Measurements from ENCODE around the gene MAP4K4. TPM values are rescaled to one million over a fixed set of nuclear protein-coding genes. Genes with fewer than 3 reads are reported as not detected.

Gene MAP4K4
- total and polyA plus RNA-seq, 8 donors = 80.2 to 143 (median 129) TPM

- Histone ChIP-seq H3K4me3 (no peak overlapping the region), H3K27ac (no peak overlapping the region), H3K4me1 (peaks cover 0 to 10% of the 10 kb centered on the region in 2 donors), H3K36me3 (peaks cover 0 to 86% of the 10 kb centered on the region in 2 donors), H3K27me3 (no peaks in the 10 kb centered on the region), H3K9me3 (no peaks in the 10 kb centered on the region)
- ATAC-seq (no peak), DNase-seq (no peak)
- no peak for TF ChIP-seq CTCF (IDR thresholded peaks at IDR 0.05)
- intact Hi-C loops (cut with DNase I) = no loop called here
These were observed 145.0 kb downstream of the MAP4K4 start for GRCh38 chr2:101842471-101842870.

- TF ChIP-seq CTCF (IDR thresholded peaks at IDR 0.05) = no peak
- Histone ChIP-seq H3K4me3 (no peak overlapping the region), H3K36me3 (peaks cover 0 to 88% of the 10 kb centered on the region in 2 donors), H3K4me1 (peaks cover 0 to 10% of the 10 kb centered on the region in 2 donors), H3K27ac (no peak overlapping the region), H3K27me3 (no peaks in the 10 kb centered on the region), H3K9me3 (no peaks in the 10 kb centered on the region)
- DNase-seq (no peak), ATAC-seq (no peak)
- intact Hi-C loops (cut with DNase I) = no loop called here
These were observed 145.5 kb downstream of the MAP4K4 start for GRCh38 chr2:101843048-101843447.

DNA sequence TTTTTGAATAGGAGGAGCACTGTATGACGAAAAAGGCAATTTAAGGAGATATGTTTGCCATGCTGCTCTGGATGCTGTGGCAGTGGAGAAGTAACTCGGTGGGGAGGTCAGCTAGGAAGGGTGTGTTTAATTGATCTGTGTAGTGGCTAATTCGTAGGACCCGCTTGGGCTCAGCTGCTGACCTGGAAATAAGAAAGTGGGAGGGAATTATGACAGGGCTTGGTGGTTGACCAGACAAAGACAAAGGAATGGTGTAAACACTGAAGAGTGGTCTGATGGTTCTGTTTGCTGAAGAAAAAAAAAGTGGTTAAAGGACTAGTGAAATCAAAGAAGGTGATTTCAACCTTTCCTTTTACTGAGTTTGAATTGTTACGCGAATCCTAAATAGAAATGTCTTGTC, 146.0 kb downstream of the MAP4K4 start:
- H3K4me3 ChIP-seq = no peak overlapping the region
- intact Hi-C loops (cut with DNase I) = no loop called here
- no peaks in the 10 kb centered on the region for H3K27me3 ChIP-seq
- DNase-seq (no peak), ATAC-seq (no peak)
- no peaks in the 10 kb centered on the region for H3K9me3 ChIP-seq
- H3K27ac ChIP-seq = no peak overlapping the region
- H3K36me3 ChIP-seq = peaks cover 0 to 88% of the 10 kb centered on the region in 2 donors
- TF ChIP-seq CTCF (IDR thresholded peaks at IDR 0.05) = no peak
- H3K4me1 ChIP-seq = peaks cover 0 to 10% of the 10 kb centered on the region in 2 donors

GRCh38 chr2:101844055-101844635, 146.6 kb downstream of the MAP4K4 start:
- DNase-seq (no peak), ATAC-seq (peak; percentile 65)
- intact Hi-C loops (cut with DNase I) = no loop called here
- Histone ChIP-seq H3K27me3 (no peaks in the 10 kb centered on the region), H3K36me3 (peaks cover 0 to 84% of the 10 kb centered on the region in 2 donors), H3K4me3 (no peak overlapping the region), H3K27ac (no peak overlapping the region), H3K4me1 (peaks cover 0 to 10% of the 10 kb centered on the region in 2 donors), H3K9me3 (no peaks in the 10 kb centered on the region)
- TF ChIP-seq CTCF (IDR thresholded peaks at IDR 0.05) = no peak

GRCh38 chr2:101846973-101847372, 149.5 kb downstream of the MAP4K4 start:
- TF ChIP-seq CTCF (IDR thresholded peaks at IDR 0.05) = no peak
- H3K9me3 ChIP-seq = no peaks in the 10 kb centered on the region
- H3K4me3 ChIP-seq = no peak overlapping the region
- H3K36me3 ChIP-seq = peaks cover 0 to 61% of the 10 kb centered on the region in 2 donors
- H3K27me3 ChIP-seq = no peaks in the 10 kb centered on the region
- DNase-seq (no peak), ATAC-seq (no peak)
- H3K4me1 ChIP-seq = peaks cover 0 to 10% of the 10 kb centered on the region in 2 donors
- intact Hi-C loops (cut with DNase I) = no loop called here
- H3K27ac ChIP-seq = no peak overlapping the region

Measured in left lung (tissue), 10 donors.